Activated CD8-positive, alpha-beta memory T cell treated with anti-CD3 and anti-CD28 coated beads for 36 hours (primary cell): ENCODE measurements around the gene TBC1D10B. TPM values are rescaled to one million over a fixed set of nuclear protein-coding genes. Genes with fewer than 3 reads are reported as not detected.
"Not testable (repeated sequence)": the region's sequence is repeated elsewhere in the genome, so short reads cannot be mapped to it uniquely, and the experiment has no call there.

Experiments
- CTCF ChIA-PET: fragments of 350-600 bp; sonication (Branson Sonifier 250); formaldehyde crosslinking; loops from one replicate; lab custom pipeline; 2021; ENCODE audit warnings: antibody characterized with exemption; lab: Charles Lee
- POLR2A ChIA-PET: fragments of 350-600 bp; sonication (Branson Sonifier 250); formaldehyde crosslinking; loops from one replicate; lab custom pipeline; 2021; ENCODE audit warnings: antibody characterized with exemption; lab: Charles Lee
- total RNA-seq, 2 experiments: library from RNA; stranded (reverse); gene quantifications; one replicate each; pipeline ENCODE4 v1.2.3, GENCODE V29; 2021

TBC1D10B gene
- total RNA-seq, 2 experiments from 2014 or later, result 56.9 to 57.8 TPM

DNA sequence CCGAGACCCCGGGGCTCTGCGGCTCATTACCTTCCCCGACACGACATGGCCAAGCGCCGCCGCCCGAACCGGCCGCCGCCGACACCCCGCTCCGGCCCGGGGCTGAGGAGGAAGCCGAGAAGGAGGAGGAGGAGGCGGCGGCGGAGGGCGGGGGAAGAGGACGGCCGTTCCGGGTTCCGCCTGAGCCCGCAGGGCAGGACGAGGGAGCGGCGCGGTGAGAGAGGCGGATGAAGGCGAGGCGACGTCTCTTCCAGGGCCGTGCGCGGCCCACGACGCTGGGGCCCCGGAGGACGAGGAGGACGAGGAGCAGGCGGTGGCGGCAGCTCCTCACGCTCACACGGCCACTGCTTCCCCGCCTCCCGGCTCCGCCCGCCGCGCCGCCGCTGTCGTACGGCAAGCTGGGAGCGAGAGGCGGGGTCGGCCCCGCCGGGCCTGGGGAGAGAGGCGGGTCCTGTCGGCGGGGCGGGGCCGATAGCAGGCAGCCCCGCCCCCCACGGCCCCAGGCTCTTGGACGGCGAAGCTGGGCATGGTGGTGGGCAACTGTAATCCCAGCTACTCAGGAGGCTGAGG lies 35.2 kb downstream of the TBC1D10B start:
- ChIA-PET CTCF (interaction anchor here (0.6 to 1.7 kb wide), 3 partner anchors 15 to 250 kb away, joined by 3 to 4 read pairs (median 3); no protein-coding TSS in a partner anchor), POLR2A (interaction anchor here (0.7 to 1.6 kb wide), 3 partner anchors 36 to 315 kb away, joined by 3 read pairs; partner anchors contain the start of gene SEPTIN1)

DNA sequence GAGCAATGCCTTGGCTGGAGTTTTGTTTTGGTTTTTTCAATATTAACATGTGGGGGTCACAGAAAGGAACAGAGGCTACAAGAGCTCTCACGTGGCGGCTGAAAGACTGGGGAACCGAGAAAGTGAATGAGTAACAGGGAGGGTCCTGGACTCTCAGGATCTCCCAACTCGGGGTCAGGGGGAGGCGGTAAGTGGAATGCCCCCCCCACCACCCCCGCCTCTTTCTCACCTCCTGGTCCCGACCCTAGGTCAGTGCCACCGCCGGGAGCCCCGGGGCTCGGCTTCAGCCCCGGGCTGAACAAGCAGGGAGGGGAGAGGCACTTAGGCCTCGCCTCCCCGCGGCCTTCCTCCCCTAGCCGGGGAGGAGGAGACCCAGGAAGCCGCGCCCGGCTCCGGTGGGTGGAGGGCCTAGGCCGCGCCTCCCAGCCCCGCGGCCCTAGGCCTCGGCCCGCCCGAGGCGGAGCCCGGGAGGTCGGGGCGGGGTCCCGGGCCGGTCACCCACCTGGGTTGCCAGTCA lies 35.8 kb downstream of the TBC1D10B start:
- POLR2A ChIA-PET, result interaction anchor here (1.6 kb wide), 1 partner anchor 36 kb away, joined by 3 read pairs; no protein-coding TSS in a partner anchor
- CTCF ChIA-PET, result interaction anchor here (0.6 kb wide), 1 partner anchor 15 kb away, joined by 3 read pairs; no protein-coding TSS in a partner anchor

DNA sequence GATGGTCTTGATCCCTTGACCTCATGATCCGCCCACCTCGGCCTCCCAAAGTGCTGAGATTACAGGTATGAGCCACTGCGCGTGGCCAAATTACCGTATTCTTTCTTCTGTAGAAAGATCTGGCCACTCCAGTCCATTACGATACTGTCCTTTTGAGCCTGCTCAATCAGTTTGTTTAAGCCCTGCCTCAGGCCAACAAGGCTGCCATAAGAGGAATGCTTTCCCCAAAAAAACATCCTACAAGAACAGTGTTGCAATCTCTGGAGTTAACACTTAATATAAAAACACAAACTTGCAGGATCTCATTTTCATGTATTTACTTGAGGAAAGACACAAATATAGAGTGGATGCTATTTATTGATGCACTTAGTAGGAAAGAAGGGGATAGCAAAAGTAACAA lies 46.1 kb downstream of the TBC1D10B start:
- CTCF ChIA-PET, POLR2A ChIA-PET: not testable (repeated sequence)

DNA sequence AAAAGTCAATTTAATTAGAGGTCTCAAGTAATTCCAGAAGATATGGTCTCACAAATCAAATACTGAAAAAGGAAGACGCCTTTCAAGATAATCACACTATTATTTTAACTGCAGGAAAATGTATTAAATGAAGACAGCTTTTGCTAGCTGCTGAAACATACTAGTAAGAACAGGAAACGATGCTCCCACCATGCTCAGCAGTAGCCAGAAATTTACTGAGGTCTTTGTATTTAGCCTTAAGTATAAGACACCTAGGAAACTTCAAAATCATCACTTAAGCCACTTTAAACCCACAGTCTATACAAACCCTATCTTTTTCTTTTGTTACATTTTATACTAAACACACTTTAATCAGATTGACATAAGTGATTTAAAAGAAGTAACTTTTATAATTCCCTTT lies 51.6 kb downstream of the TBC1D10B start:
- CTCF ChIA-PET, result not testable (repeated sequence)
- POLR2A ChIA-PET, result interaction anchor here (0.6 kb wide), 1 partner anchor 244 kb away, joined by 4 read pairs; no protein-coding TSS in a partner anchor

DNA sequence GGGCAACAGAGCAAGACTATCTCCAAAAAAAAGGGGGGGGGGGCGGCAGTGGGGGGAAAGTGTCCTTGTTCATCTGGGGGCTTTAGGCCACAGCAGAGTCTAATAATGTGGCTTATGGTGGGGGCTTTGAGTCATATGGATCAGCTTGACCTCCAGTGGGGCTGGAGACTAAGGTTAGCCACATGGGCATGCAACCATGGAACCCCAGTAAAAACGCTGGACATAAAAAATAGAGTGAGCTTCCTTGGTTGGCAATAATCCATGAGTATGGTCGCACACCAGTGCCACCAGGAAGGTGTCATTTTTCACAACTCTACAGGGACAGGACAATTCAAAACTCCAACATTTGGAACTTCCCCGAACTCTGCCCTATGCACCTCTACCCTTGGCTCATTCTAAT lies 59.4 kb downstream of the TBC1D10B start:
- CTCF ChIA-PET, POLR2A ChIA-PET: not testable (repeated sequence)

DNA sequence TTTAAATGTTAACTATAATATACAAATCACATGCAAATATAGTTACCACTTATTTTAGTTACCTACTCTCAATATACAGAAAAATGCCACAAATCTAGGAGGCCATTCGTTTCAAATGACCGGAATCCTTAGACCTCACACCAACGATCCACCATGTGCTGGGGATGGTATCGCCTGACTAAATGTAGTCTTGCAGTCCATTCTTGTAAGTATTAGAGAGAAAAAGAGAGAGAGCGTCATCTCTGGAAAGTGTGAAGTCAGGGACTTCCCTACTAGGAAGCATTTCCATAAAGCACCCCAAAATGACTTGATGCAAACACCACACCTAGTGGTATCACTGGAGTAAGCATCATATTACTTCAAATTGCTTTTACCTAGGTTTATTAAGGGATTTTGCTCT lies 61.0 kb downstream of the TBC1D10B start:
- CTCF ChIA-PET, result not testable (repeated sequence)

More for the DNA sequence above, 61.0 kb downstream of the TBC1D10B start:
- POLR2A ChIA-PET, result not testable (repeated sequence)

Other genes starting within 250 kb of the TBC1D10B start
- 10 to 100 TPM; 38.7 to 40.8 TPM for gene MAPK3, start 247.3 kb downstream of the TBC1D10B start, total RNA-seq
- gene CORO1A, start 186.9 kb downstream of the TBC1D10B start, total RNA-seq, result 100 to 1,000 TPM; 971 to 991 TPM
- gene BOLA2B, start 176.8 kb downstream of the TBC1D10B start, total RNA-seq, result 100 to 1,000 TPM; 266 to 297 TPM
- gene SLX1A, start 176.6 kb downstream of the TBC1D10B start, total RNA-seq, result 10 to 100 TPM; 62.6 to 72.6 TPM
- 10 to 100 TPM; 11.6 to 12.7 TPM for gene SULT1A3, start 171.2 kb downstream of the TBC1D10B start, total RNA-seq
- 1 to 10 TPM; 7.7 to 8.6 TPM for gene NPIPB13, start 122.0 kb downstream of the TBC1D10B start, total RNA-seq
- 10 to 100 TPM; 77.8 to 80.4 TPM for gene CD2BP2, start 15.2 kb downstream of the TBC1D10B start, total RNA-seq
- 1 to 10 TPM in 1 of 2 experiments, under 1 TPM in 1; 0.80 to 1.6 TPM for gene MYL11, start 4.3 kb upstream of the TBC1D10B start, total RNA-seq
- 100 to 1,000 TPM; 186 to 194 TPM for gene SEPTIN1, start 12.1 kb upstream of the TBC1D10B start, total RNA-seq
- gene ZNF48, start 24.9 kb upstream of the TBC1D10B start, total RNA-seq, result 10 to 100 TPM; 16.9 to 18.2 TPM
- 1 to 10 TPM; 7.5 to 8.3 TPM for gene ZNF771, start 37.1 kb upstream of the TBC1D10B start, total RNA-seq
- 100 to 1,000 TPM; 182 TPM for gene DCTPP1, start 59.5 kb upstream of the TBC1D10B start, total RNA-seq
- 10 to 100 TPM; 70.8 to 71.3 TPM for gene SEPHS2, start 75.4 kb upstream of the TBC1D10B start, total RNA-seq
- gene ITGAL, start 102.2 kb upstream of the TBC1D10B start, total RNA-seq, result 100 to 1,000 TPM; 222 to 233 TPM
- 10 to 100 TPM; 14.6 to 15.7 TPM for gene ZNF768, start 156.1 kb upstream of the TBC1D10B start, total RNA-seq
- 10 to 100 TPM; 13.6 to 15.0 TPM for gene ZNF747, start 164.4 kb upstream of the TBC1D10B start, total RNA-seq
- 10 to 100 TPM; 14.1 to 15.0 TPM for gene ZNF764, start 187.9 kb upstream of the TBC1D10B start, total RNA-seq
- 10 to 100 TPM in 1 of 2 experiments, 1 to 10 TPM in 1; 9.4 to 10.0 TPM for gene ZNF688, start 201.2 kb upstream of the TBC1D10B start, total RNA-seq
- gene ZNF785, start 215.2 kb upstream of the TBC1D10B start, total RNA-seq, result 10 to 100 TPM; 13.8 to 14.5 TPM
- 10 to 100 TPM; 12.5 to 12.7 TPM for gene ZNF689, start 239.9 kb upstream of the TBC1D10B start, total RNA-seq